ENCODE measurements around the gene PTPN11. TPM values are rescaled to one million over a fixed set of nuclear protein-coding genes. Genes with fewer than 3 reads are reported as not detected.

The PTPN11 gene
- total and polyA plus RNA-seq, 8 donors, result 16.3 to 114 (median 67.5) TPM

- no peak overlapping the region for H3K27ac ChIP-seq
- TF ChIP-seq POLR2A (IDR thresholded peaks at IDR 0.05) (no peak), POLR2AphosphoS5 (IDR thresholded peaks at IDR 0.05) (no peak), EP300 (IDR thresholded peaks at IDR 0.05) (no peak), CTCF (IDR thresholded peaks at IDR 0.05) (no peak)
- intact Hi-C loops (cut with DNase I; ENCODE audit: low total_unique reads), result no loop called here
- H3K27me3 ChIP-seq, result no peaks in the 10 kb centered on the region
- peaks cover 21 to 95% (median 87%) of the 10 kb centered on the region in 4 donors for H3K36me3 ChIP-seq
- DNase-seq, result no peak
- 79 to 95% (median 90%) methylated on average over 1 of the region's 1 CpG for WGBS, 5 donors
- H3K4me1 ChIP-seq, result no peaks in the 10 kb centered on the region
- no peaks in the 10 kb centered on the region for H3K9me3 ChIP-seq
- H3K4me3 ChIP-seq, result no peak overlapping the region
Measured at GRCh38 chr12:112498580-112498979, 79.8 kb downstream of the PTPN11 start.

- WGBS, 5 donors, result 73 to 93% (median 79%) methylated on average over 4 of the region's 4 CpGs
- no peak overlapping the region for H3K4me3 ChIP-seq
- DNase-seq, result no peak
- peaks cover 54 to 97% (median 90%) of the 10 kb centered on the region in 4 donors for H3K36me3 ChIP-seq
- H3K27ac ChIP-seq, result no peak overlapping the region
- no peaks in the 10 kb centered on the region for H3K27me3 ChIP-seq
- no peaks in the 10 kb centered on the region for H3K4me1 ChIP-seq
- intact Hi-C loops (cut with DNase I; ENCODE audit: low total_unique reads), result no loop called here
- no peaks in the 10 kb centered on the region for H3K9me3 ChIP-seq
- TF ChIP-seq POLR2AphosphoS5 (IDR thresholded peaks at IDR 0.05) (no peak), POLR2A (IDR thresholded peaks at IDR 0.05) (no peak), EP300 (IDR thresholded peaks at IDR 0.05) (no peak), CTCF (IDR thresholded peaks at IDR 0.05) (no peak)
Measured at GRCh38 chr12:112503512-112503911, 84.8 kb downstream of the PTPN11 start.

GRCh38 chr12:112506513-112507166 lies 87.9 kb downstream of the PTPN11 start:
- Histone ChIP-seq H3K4me3 (no peak overlapping the region), H3K36me3 (peaks cover 53 to 96% (median 92%) of the 10 kb centered on the region in 4 donors), H3K27me3 (no peaks in the 10 kb centered on the region), H3K27ac (no peak overlapping the region), H3K9me3 (no peaks in the 10 kb centered on the region), H3K4me1 (no peaks in the 10 kb centered on the region)
- 96 to 99% (median 98%) methylated on average over 6 of the region's 6 CpGs for WGBS, 5 donors
- TF ChIP-seq POLR2A (IDR thresholded peaks at IDR 0.05) (no peak), CTCF (IDR thresholded peaks at IDR 0.05) (no peak), POLR2AphosphoS5 (IDR thresholded peaks at IDR 0.05) (no peak), EP300 (IDR thresholded peaks at IDR 0.05) (no peak)
- intact Hi-C loops (cut with DNase I; ENCODE audit: low total_unique reads), result no loop called here
- no peak for DNase-seq

- Histone ChIP-seq H3K27me3 (no peaks in the 10 kb centered on the region), H3K4me1 (no peaks in the 10 kb centered on the region), H3K27ac (no peak overlapping the region), H3K9me3 (no peaks in the 10 kb centered on the region), H3K36me3 (peaks cover 3 to 30% (median 26%) of the 10 kb centered on the region in 4 donors), H3K4me3 (no peak overlapping the region)
- DNase-seq, result no peak
- TF ChIP-seq POLR2AphosphoS5 (IDR thresholded peaks at IDR 0.05), result no peak
- no peak for TF ChIP-seq EP300 (IDR thresholded peaks at IDR 0.05)
- TF ChIP-seq POLR2A (IDR thresholded peaks at IDR 0.05), result no peak
- TF ChIP-seq CTCF (IDR thresholded peaks at IDR 0.05), result no peak
- WGBS, 5 donors, result 68 to 88% (median 83%) methylated on average over 2 of the region's 2 CpGs
- intact Hi-C loops (cut with DNase I; ENCODE audit: low total_unique reads), result no loop called here
Measured at GRCh38 chr12:112513471-112513870, 94.7 kb downstream of the PTPN11 start.

Data from stomach (tissue), 9 donors.